Ovary (tissue), 9 donors: ENCODE results near the gene ZMYND8. TPM values are rescaled to one million over a fixed set of nuclear protein-coding genes. Genes with fewer than 3 reads are reported as not detected.
A peak's percentile ranks its signal among the peaks of the same experiment; 100 is the strongest.

Experiments
- DNase-seq, 5 donors: peaks; one replicate each; pipeline ENCODE4 v3.0.0-alpha.2; 2019 to 2020
- H3K27ac ChIP-seq, 2 donors: fragments of 200-600 bp; one replicate each; pipeline versions ENCODE4 v1.5.1 to v1.8.0; 2019 to 2022
- H3K27me3 ChIP-seq: fragments of 200-600 bp; one replicate; pipeline ENCODE4 v1.8.0; 2022
- H3K36me3 ChIP-seq: fragments of 200-600 bp; sonication (generic); one replicate; pipeline ENCODE4 v1.5.1; 2019
- H3K4me1 ChIP-seq: one replicate; pipeline ENCODE4 v1.8.1; 2013; ENCODE audit warnings: mild to moderate bottlenecking, moderate library complexity; ENCODE audit not compliant: insufficient read depth
- H3K4me3 ChIP-seq: fragments of 200-600 bp; sonication (generic); one replicate; pipeline ENCODE4 v1.5.1; 2017
- H3K9me3 ChIP-seq, 2 donors: fragments of 200-600 bp in 1 of 2; sonication (generic) in 1 of 2; one replicate each; pipeline versions ENCODE4 v1.5.1 to v1.8.1; 2013 to 2019; ENCODE audit warnings: mild to moderate bottlenecking in 1 of 2, moderate library complexity in 1 of 2
- EP300 ChIP-seq: sonication (generic); formaldehyde crosslinking; IDR thresholded peaks from one replicate; pipeline ENCODE4 v1.6.1; 2017; ENCODE audit warnings: antibody characterized with exemption
- POLR2A ChIP-seq: fragments of 450-650 bp; IDR thresholded peaks from one replicate; pipeline ENCODE4 v1.6.1; 2017; ENCODE audit warnings: antibody characterized with exemption, mild to moderate bottlenecking, moderate library complexity
- WGBS, 3 donors: extraction: QIAGEN DNeasy Blood & Tissue Kit in 1 of 3; methylation state at CpG; one replicate each; pipeline versions ENCODE4 v1.1.5 to v1.1.7; 2013 to 2017; 5-methylcytosine and 5-hydroxymethylcytosine counted together
- intact Hi-C, 4 donors: fragments of 100-400 bp; cut with DNase I; formaldehyde crosslinking; loops; one replicate each; pipeline versions ENCODE4 v1.11.0 to v1.15.1; 2022 to 2023
- polyA plus RNA-seq, 2 donors: library from polyadenylated mRNA; stranded (reverse); fragments of 200-250 nt in 1 of 2; fragments of 350-450 nt in 1 of 2; fragmentation: Illumina TruSeq in 1 of 2; extraction: RNeasy Lipid Tissue Mini Kit (QIAGEN cat#74804) in 1 of 2; gene quantifications; one replicate each; pipeline ENCODE4 v1.2.3, GENCODE V29; 2013 to 2014
- total RNA-seq, 7 donors: library from RNA; depleted of rRNA in 2 of 7; stranded (reverse); fragments of >200 nt in 2 of 7; fragmentation: NEBNext Ultra II Directional in 3 of 7; extraction: Animal tissue kit (Norgen Biotek cat#: 25700) in 3 of 7; gene quantifications; one replicate each; pipeline versions ENCODE4 v1.1.0 to v1.2.4, GENCODE V29; 2016 to 2023
- TF ChIP-seq, protein P1 (sequence below), 3 donors: fragments of 450-650 bp in 2 of 3; fragments of 200-600 bp in 1 of 3; IDR thresholded peaks; one replicate each; pipeline versions ENCODE4 v1.5.1 to v1.8.0; 2016 to 2022; ENCODE audit warnings: antibody characterized with exemption in 3 of 3, mild to moderate bottlenecking in 1 of 3
- donor health status: DM: no; HTN: no; CAD: no; lungs with moderate emphysema.
- donor health status: DM: no; HTN: no; CAD: no.
- donor health status: Bipolar disorder and iron deficiency.
- donor health status: DM: yes; HTN: yes; CAD: no.
- donor health status: DM: no; HTN: no; CAD: no.
- donor health status: DM: yes; HTN: yes; CAD: no.

Gene ZMYND8
- total and polyA plus RNA-seq, 9 donors, result 8.3 to 40.7 (median 30.5) TPM

DNA sequence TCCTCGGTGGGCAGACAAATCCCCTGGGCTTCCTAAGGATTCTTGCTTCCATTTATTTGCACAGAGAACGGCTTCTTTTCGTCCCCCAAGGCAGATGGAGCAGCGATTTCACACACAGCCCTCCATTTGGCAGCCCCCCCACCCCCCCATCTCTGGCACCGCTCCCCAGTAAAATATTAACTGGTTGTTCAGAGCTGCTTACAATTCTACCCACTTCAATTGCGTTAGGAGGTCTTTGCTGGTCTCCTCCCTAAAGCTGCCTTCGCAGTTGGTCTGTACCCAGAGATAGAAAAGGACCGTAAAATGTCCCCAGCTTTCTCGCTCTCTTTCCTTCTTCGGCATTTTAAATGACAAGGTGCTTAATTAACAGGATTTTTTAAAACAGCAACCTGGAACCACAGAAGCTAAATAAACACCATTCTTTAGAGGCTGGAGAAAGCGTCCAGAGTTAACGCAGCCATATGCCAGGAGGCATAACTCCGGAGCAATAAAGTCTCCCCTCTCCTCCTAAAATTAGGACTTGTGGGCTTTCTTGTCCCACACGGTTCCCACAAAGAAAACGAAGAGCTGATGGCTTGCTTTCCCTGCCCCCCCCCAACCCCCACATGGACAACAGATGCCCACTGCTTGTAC is 1.7 kb upstream of the ZMYND8 start:
- WGBS, 3 donors, result 36 to 42% (median 37%) methylated on average over 15 of the region's 15 CpGs
- no peak overlapping the region for H3K4me3 ChIP-seq
- no peak for DNase-seq
- no peaks in the 10 kb centered on the region for H3K27me3 ChIP-seq
- intact Hi-C loops, result loop anchor here in 2 of 4 donors (2.0 to 5.0 kb wide), 2 partner anchors 39 to 41 kb away; no protein-coding TSS in a partner anchor
- peak overlapping the region; percentile 83 to 95 for H3K27ac ChIP-seq
- H3K9me3 ChIP-seq, result no peaks in the 10 kb centered on the region
- peaks cover 49% of the 10 kb centered on the region for H3K4me1 ChIP-seq
- no peaks in the 10 kb centered on the region for H3K36me3 ChIP-seq
- no peak for TF ChIP-seq EP300
- TF ChIP-seq, protein P1, sequence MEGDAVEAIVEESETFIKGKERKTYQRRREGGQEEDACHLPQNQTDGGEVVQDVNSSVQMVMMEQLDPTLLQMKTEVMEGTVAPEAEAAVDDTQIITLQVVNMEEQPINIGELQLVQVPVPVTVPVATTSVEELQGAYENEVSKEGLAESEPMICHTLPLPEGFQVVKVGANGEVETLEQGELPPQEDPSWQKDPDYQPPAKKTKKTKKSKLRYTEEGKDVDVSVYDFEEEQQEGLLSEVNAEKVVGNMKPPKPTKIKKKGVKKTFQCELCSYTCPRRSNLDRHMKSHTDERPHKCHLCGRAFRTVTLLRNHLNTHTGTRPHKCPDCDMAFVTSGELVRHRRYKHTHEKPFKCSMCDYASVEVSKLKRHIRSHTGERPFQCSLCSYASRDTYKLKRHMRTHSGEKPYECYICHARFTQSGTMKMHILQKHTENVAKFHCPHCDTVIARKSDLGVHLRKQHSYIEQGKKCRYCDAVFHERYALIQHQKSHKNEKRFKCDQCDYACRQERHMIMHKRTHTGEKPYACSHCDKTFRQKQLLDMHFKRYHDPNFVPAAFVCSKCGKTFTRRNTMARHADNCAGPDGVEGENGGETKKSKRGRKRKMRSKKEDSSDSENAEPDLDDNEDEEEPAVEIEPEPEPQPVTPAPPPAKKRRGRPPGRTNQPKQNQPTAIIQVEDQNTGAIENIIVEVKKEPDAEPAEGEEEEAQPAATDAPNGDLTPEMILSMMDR (IDR thresholded peaks at IDR 0.05), result no peak
- TF ChIP-seq POLR2A, result no peak

DNA sequence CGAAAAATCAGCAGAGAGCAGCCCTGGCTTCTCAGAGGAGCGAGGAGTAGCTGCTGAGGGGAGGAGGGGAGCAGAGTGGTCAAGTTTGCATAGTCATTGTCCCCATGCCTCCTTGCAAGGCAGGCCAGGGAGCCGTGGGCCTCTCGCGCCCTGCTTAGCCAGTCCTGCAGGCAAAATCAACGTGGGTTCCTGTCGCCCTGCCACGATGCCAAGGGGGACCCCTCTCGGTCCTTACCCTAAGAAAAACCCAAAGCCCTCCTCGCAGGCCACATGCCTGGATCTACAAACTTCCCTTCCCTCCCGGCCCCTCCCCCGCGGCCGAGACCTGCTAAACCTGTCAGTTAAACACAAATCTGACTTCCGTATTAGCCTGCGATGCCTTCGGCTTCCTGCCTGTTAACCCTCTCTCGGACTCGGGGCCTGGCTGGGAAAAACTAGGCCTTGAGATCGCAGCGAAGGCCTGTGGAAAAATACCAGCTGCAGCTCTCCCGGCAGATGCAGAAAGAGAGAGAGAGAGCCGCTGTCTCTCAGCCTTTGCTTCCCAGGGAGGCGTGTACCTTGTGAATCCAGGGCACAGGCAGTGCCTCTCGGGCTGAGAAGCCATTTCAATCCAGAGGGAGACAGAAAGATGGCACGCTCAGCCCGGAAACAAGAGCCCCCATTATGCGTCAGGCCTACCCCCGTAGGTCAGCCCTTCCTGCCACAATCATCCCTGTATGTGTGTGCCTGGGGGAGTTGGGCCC is 968 bp upstream of the ZMYND8 start:
- Histone ChIP-seq H3K27me3 (no peaks in the 10 kb centered on the region), H3K36me3 (no peaks in the 10 kb centered on the region), H3K4me1 (peaks cover 53% of the 10 kb centered on the region), H3K4me3 (no peak overlapping the region), H3K9me3 (no peaks in the 10 kb centered on the region), H3K27ac (peak overlapping the region; percentile 83 to 95)
- intact Hi-C loops, result loop anchor here in 2 of 4 donors (2.0 to 5.0 kb wide), 2 partner anchors 39 to 40 kb away; no protein-coding TSS in a partner anchor
- peak; percentile 78 to 84 (median 81) for DNase-seq
- 9 to 16% (median 12%) methylated on average over 27 to 29 of the region's 29 CpGs for WGBS, 3 donors
- TF ChIP-seq EP300, result no peak
- peak; percentile 30 for TF ChIP-seq POLR2A

DNA sequence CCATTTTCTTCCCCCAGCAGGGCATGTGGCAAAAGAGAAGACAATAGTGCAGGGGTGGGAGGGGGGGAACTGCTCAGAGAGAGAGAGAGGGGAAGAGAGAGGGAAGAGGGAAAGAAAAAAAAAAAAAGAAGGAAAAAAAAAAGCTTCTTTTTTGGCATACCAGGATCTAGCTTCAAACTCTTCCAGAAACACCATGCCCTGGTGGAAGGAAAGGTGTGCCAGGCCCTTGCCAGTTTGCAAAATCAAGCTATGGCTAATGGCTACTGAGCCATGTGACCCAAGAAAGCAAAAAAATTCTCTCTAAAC is 326 bp downstream of the ZMYND8 start:
- TF ChIP-seq POLR2A (no peak), EP300 (no peak)
- TF ChIP-seq, protein P1 (IDR thresholded peaks at IDR 0.05), result no peak
- H3K4me3 ChIP-seq, result no peak overlapping the region
- H3K9me3 ChIP-seq, result no peaks in the 10 kb centered on the region
- H3K4me1 ChIP-seq, result peaks cover 50% of the 10 kb centered on the region
- no peaks in the 10 kb centered on the region for H3K27me3 ChIP-seq
- intact Hi-C loops, result loop anchor here in 1 of 4 donors (5.0 kb wide), 1 partner anchor 39 kb away; no protein-coding TSS in a partner anchor
- DNase-seq, result no peak
- no peaks in the 10 kb centered on the region for H3K36me3 ChIP-seq
- peak overlapping the region; percentile 83 to 95 for H3K27ac ChIP-seq

DNA sequence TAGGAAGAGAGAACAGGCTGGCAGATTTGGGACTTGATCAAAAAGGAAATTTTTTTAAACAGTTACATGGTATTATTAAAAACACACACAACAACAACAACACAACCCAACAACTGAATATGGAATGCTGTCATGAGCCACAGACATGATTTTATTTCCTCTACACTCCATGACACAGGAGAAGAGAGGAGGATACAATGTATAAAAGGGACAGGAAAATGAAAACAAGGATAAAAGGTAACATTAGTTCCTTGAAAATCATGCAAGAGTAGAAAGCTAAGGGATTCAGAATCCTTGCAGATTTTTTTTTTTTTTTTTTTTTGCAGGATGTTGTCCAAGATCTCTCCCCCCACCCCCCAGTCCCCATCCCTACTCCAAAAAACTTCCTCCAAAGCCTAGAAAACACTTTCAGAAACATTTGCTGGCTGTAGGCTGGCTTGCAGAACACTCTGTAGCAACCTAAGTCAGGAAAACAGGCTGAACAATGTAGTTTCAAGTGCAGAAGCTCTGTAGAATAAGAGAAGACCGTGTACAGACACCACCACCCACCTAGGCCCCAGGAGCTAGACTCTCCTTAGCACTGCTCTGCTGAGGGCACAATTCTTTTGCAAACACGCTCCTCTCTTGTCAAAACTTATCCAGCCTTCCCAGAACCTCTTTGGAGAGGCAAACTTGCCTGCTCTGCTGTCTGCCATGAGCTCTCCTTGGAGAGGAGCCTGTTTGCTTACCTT is 845 bp downstream of the ZMYND8 start:
- Histone ChIP-seq H3K4me3 (no peak overlapping the region), H3K4me1 (peaks cover 52% of the 10 kb centered on the region), H3K9me3 (no peaks in the 10 kb centered on the region), H3K27ac (peak overlapping the region; percentile 85 to 95), H3K27me3 (no peaks in the 10 kb centered on the region), H3K36me3 (no peaks in the 10 kb centered on the region)
- intact Hi-C loops, result loop anchor here in 1 of 4 donors (5.0 kb wide), 1 partner anchor 38 kb away; no protein-coding TSS in a partner anchor
- DNase-seq, result no peak
- WGBS, 3 donors, result 23 to 41% (median 25%) methylated on average over 2 of the region's 2 CpGs
- TF ChIP-seq POLR2A (no peak), EP300 (no peak)
- TF ChIP-seq, protein P1 (IDR thresholded peaks at IDR 0.05), result no peak
